ENCODE data around the gene CDC42SE2. TPM values are rescaled to one million over a fixed set of nuclear protein-coding genes. Genes with fewer than 3 reads are reported as not detected.
"Not testable (repeated sequence)": the region's sequence is repeated elsewhere in the genome, so short reads cannot be mapped to it uniquely, and the experiment has no call there.

CDC42SE2 gene
- total RNA-seq, 1 donor from 2014 or later, result 49.3 TPM

DNA sequence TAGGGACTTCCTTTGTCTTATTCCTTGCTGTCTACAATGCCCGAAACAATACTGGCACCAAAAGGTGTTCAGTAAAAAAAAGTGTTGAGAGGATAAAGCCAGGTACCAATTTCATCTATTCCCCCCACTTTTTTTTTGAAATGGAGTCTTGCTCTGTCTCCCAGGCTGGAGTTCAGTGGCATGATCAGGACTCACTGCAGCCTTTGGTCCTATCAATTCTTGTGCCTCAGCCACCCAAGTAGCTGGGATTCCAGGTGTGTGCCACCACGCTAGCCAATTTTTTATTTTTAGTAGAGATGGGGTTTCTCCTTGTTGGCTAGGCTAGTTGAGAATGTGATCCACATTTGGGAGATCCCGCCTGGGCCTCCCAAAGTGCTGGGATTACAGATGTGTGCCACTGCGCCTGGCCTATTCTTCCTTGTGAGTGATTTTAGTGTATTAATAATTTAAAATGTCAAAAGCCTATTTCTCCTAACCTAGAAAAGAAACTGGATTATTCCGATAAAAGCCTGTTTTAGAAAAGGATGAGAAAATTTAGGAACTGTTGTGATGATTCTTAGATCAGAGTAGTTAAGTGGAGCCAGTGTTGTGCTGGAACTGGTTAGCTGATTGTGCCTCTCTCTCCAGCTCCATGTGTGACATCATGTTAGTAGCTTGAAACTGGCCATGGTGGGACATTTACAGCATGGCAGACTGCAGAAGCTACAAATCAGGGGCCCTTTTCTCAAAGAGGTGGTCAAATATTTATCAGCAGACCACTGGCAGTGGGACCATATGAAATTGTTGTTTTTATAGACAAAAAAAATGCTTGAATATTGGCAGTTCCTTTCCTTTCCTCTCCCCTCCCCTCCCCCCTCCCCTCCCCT, 14.3 kb downstream of the CDC42SE2 start:
- no peak for DNase-seq (ENCODE audit: low read depth, low spot score)

DNA sequence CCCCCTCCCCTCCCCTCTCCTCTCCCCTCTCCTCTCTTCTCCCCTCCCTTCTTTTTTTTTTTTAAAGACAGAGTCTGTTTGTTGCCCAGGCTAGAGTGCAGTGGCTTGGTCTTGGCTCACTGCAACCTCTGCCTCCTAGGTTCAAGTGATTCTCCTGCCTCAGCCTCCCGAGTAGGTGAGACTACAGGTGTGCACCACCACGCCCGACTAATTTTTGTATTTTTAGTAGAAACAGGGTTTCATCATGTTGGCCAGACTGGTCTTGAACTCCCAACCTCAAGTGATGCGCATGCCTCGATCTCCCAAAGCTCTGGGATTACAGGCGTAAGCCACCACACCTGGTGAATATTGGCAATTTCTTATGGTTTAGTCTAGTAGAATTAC, 14.9 kb downstream of the CDC42SE2 start:
- not testable (repeated sequence) for DNase-seq (ENCODE audit: low read depth, low spot score)

DNA sequence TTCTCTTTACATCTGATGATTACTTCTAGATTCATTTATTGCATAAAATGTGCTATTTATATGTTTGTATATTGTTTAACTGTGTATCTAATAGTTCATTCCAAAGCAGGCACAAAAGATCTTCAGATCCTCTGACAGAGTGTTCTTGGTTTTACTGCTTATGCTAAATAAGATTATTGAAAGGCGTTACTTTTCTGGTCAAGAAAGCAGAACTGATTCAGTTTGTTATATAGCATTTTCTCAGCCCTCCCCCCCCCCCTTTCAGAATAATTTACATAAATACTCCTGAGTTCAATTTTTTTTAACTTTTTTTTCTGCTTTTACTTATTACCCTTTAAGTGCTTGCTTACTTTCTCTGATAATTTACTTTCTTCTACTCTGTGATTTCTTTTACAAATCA, 15.4 kb downstream of the CDC42SE2 start:
- no peak for DNase-seq (ENCODE audit: low read depth, low spot score)

DNA sequence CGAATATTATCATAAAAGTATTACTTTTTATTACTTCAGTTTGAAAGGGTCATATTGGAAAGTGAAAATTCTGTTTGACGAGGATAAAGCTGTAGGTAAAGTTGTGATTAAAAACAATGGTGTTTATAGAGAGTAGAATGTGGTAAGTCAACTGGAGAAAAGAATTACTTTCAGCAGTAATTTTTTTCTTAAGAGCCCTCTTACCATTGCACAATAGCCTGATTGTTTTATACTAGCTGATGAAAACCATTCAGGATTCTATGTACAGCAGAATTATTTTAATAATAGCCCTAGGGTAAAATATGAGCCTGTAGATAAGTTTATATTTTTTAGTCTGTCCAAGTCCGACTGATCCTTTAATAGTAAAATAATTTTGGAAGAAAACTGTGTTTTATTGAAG, 16.6 kb downstream of the CDC42SE2 start:
- DNase-seq (ENCODE audit: low read depth, low spot score), result no peak

DNA sequence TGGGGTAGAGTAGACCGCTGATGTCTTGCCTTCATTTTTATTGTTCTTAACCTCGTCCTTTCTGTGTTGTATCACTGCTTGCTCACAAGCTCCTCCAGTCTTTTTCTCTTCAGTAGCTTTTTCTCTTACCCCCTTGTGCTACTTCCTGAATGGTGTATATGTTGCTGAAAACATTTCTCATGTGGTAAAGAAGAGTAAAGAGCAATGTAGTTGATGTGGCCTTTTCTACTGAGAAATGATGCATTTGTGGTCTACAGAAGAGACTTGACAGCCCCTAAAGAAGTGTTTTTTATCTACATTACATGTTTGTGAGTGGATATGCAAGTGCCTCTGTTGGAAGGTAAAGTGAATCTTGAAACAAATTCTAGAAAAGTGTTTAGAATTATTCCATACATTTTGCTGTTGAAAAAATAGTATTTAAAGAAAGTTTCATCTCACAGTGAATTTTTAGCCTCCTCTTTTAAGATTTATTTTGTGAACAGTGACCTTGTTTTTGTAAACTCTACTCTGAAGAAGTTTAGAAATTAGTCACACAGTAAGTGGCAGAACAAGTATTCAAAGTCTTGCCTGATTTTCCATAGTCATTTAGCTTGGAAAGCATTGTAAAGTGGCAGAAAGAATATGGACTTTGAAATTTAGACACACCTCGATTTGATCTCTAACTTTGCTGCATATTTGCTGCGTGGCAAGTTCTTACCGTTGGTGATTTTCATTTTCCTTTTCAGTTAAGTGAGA, 17.4 kb downstream of the CDC42SE2 start:
- DNase-seq (ENCODE audit: low read depth, low spot score), result no peak

DNA sequence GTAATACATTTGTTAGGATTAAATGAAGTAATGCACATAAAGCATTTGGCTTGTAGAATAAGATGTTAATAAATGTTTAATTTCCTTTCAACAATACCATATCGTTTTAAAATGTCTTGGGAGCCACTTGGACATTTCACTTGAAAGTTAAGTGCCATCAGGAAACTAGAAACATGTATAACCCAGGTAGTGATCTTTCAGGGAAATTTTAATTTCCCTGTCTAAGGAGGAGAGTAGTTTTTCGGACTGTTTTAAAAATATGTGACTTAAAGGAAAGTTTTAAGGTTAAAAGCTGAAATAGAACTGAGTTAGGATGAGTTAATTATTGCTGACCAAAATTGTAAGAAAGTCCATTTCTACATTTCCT, 18.0 kb downstream of the CDC42SE2 start:
- DNase-seq (ENCODE audit: low read depth, low spot score), result no peak

DNA sequence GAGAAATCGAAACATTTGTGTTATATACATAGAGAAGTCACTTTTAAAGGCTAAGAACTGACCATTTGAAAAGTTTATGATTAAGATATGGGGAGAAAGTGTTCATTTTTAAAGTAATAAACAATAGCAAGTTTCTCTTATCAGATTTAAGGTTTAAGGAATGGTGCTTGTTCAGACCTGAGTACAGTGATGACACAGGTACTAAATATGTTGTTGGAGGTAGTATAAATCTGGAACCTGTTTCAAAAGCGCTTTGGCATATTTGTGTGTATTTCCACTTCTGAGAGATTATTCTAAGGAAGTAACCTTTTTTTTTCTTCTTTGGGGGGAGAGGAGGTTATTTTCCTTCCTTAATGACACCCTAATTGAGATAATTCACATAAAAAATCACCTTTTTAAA, 18.4 kb downstream of the CDC42SE2 start:
- DNase-seq (ENCODE audit: low read depth, low spot score), result no peak

DNA sequence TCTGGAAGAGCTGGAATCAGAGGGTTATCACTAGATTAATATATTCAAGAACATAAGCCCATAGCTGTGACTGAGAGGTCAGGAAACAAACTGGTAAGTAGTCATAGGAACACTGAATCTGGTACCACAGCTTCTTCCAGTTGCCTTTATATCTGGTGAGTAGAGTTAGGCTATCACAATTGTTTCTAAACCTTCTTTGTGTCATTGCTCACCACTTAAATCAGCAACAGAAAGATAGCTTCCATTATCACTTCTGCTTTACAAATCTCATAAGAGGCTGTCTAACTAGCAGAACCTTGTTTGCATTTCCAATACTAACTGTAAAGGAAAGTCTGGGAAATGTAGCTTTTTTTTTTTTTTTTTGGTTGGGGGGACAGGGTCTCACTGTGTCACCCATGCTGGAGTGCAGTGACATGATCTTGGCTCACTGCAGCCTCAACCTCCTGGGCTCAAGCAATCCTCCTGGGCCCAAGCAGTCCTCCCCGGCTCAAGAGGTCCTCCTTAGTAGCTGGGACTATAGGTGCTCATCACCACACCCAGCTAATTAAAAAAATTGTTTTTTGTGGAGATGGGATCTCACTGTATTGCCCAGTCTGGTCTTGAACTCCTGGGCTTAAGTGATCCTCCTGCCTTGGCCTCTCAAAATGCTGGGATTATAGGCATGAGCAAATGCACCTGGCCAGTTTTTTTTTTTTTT, 22.0 kb downstream of the CDC42SE2 start:
- DNase-seq (ENCODE audit: low read depth, low spot score), result no peak

DNA sequence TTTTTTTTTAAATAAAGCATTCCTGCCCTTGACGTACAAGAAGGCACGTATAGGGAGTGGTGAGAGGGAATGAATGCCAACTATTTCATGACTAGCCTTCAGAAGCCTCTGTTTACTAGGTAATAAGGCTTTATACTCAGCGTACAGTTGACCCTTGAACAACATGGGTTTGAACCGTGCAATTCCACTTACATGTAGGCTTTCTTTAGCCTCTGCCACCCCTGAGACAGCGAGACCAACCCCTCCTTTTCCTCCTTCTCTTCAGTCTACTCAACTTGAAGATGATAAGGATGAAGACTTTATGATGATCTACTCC, 22.5 kb downstream of the CDC42SE2 start:
- no peak for DNase-seq (ENCODE audit: low read depth, low spot score)

DNA sequence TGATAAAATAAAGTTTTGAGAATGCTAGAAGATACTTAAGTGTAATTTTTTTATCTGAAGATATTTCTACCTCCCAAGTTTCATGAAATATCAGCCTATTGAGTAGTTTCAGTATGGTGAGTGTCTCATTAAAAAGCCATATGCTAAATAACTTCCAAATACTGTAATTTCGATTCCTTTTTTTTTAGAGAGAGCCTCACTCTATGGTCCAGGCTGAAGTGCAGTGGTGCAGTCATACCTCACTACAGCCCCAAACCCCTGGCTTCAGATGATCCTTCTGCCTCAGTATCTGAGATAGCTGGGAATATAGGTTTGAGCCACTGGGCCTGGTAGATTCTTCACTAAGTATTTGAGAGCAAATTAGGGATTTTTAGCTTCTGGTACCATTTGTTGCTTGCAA, 24.5 kb downstream of the CDC42SE2 start:
- no peak for DNase-seq (ENCODE audit: low read depth, low spot score)

DNA sequence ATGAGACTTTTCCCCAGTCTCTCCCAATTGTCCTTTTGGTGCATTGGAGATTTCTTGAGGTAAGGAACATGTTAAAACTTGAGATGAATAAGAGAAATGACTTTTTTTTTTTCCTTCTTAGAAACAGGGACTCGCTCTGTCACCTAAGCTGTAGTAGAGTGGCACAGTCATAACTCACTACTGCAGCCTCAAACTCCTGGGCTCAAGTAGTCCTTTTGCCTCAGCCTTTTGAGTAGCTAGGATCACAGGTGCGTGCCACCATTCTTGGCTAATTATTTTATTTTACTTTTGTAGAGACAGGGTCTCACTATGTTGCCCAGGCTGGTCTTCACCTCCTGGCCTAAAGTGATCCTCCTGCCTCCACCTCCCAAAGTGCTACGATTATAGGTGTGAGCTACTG, 25.9 kb downstream of the CDC42SE2 start:
- DNase-seq (ENCODE audit: low read depth, low spot score), result no peak

DNA sequence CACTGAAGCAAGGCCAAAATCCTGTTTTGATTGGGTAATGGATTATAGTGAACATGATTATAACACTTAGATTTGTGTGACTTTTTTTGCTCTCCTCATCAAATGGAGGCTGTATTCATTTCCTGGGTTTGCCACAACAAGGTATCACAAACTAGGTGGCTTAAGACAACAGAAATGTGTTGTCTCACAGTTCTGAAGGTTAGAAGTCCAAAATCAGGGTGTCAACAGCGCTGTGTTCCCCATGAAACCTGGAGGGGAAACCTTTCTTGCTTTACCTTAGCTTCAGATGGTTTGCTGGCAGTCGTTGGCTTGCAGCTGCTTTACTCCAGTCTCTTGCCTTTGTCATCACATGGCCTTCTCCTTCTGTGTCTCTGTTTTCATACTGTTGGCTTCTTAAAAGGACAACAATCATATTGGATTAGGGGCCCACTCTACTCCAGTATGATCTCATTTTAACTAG, 32.4 kb downstream of the CDC42SE2 start:
- DNase-seq (ENCODE audit: low read depth, low spot score), result no peak

DNA sequence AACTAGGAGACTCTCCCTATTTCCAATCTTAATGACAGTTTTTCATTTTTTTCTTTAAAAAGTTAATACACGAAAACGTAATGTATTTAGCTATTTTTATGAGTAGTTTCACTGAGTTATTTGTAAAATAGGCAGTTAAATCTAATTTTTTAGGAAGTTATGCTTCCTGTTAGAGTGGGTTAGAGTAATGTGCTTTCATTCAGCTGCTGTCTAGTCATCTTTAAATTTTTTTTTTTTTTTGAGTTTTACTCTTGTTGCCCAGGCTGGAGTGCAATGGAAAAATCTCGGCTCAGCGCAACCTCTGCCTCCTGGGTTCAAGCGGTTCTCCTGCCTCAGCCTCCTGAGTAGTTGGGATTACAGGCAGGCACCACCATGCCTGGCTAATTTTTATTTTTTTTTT, 34.0 kb downstream of the CDC42SE2 start:
- DNase-seq (ENCODE audit: low read depth, low spot score), result no peak

DNA sequence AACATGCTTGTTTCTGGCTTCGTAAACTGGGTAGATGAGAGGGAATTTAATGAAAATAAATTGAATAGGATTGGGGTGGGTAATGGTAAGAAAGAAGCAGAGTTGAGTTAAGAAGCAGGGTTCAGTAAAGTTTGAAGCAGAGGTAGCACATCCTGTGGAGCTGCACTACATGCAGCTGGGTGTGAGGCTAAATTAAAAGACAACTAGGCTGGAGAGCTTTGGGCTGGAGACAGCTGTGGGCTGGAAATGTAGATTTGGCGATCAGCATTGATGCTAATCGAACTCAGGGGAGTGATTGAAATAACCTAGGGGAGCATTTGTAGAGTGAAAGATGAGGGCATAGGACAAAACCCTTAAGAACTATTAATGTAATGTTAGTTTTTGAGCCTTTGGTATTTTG, 35.6 kb downstream of the CDC42SE2 start:
- DNase-seq (ENCODE audit: low read depth, low spot score), result no peak

DNA sequence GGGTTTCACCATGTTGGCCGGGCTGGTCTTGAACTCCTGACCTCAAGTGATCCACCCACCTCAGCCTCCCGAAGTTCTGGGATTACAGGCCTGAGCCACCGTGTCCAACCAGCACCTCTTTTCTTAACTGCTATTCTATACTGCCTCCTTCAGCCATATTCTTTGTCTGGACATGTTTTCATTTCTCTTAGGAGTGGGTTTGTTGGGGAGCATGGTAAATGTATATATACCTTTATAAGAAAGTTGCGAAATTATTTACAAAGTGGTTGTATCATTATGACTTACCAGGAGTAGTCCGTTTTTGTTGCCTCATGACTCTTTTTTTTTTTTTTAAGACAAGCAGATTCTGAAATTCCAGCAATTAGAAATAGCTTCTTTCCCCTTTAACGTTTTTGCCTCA, 38.7 kb downstream of the CDC42SE2 start:
- no peak for DNase-seq (ENCODE audit: low read depth, low spot score)

DNA sequence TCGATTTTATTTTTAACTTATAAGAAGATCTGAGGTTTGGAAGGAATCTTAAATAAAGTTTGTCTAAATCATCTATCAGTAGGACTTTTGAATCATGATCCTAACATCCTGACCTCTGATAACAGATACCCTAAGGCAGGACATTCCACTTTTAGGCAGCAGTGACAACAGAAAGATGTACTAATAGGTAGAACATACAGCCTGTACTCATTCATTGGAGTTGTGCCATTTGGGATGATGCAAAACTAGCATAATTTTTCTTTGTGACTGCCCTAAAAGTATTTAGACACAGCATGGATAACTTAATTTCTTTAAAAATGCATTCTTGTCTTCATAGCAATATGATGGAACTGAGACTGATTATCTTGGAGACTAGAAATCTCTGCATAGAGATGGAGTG, 39.7 kb downstream of the CDC42SE2 start:
- DNase-seq (ENCODE audit: low read depth, low spot score), result no peak

DNA sequence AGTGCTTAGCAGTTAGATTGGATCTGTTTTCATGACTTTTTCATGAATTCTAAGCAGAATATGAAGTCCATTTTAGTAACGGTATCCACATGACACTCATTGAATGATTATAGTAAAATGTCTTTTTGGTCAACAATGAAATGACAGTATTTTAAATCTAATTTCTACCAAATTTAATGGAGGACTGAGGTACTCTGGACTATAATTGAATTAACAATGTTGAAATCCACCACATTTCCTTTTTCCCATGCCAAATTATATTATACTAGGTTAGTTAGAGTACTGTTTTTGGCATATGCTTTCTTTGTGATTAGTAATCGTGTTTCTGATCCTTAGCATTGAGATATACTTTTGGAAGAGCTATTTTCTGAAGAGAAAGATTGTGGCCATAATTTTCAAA, 40.6 kb downstream of the CDC42SE2 start:
- DNase-seq (ENCODE audit: low read depth, low spot score), result no peak

DNA sequence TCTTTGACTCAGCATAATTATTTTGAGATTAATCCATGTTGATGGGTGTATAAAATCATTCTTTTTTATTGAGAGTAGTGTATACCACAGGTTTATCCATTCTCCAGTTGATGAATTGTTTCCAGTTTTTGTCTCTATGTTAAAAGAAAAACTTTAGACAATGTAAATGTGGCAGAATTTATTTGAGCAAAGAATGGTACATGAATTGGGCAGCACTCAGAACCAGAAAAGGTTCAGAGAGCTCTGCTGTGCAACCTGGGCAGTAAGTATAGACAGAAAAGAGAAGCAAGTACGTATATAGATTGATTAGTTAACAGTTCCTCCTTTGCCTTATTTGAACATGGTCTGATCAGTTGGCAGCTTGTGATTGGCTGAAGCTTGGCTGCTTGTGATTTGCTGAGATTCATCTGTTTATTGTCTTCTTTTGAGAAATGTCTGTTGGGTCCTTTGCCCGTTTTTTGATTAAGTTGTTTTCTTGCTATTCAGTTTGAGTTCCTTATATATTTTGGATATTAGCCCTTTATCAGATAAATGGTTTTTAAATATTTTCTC, 41.4 kb downstream of the CDC42SE2 start:
- DNase-seq (ENCODE audit: low read depth, low spot score), result no peak

DNA sequence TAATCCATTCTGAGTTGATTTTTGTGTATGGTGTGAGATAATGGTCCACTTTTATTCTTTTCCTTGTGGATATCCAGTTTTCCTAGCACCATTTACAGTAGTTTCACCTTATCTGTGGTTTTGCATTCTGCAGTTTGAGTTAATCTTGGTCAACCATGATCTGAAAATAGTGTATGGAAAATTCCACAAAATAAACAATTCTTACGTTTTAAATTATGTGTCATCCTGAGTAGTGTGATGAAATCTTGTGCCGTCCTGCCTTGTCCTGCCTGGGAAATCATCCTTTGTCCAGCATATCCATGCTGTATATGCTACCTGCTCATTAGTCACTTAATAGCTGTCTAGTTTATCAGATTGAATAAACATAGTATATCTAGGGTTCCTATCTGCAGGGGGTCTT, 42.1 kb downstream of the CDC42SE2 start:
- DNase-seq (ENCODE audit: low read depth, low spot score), result no peak

DNA sequence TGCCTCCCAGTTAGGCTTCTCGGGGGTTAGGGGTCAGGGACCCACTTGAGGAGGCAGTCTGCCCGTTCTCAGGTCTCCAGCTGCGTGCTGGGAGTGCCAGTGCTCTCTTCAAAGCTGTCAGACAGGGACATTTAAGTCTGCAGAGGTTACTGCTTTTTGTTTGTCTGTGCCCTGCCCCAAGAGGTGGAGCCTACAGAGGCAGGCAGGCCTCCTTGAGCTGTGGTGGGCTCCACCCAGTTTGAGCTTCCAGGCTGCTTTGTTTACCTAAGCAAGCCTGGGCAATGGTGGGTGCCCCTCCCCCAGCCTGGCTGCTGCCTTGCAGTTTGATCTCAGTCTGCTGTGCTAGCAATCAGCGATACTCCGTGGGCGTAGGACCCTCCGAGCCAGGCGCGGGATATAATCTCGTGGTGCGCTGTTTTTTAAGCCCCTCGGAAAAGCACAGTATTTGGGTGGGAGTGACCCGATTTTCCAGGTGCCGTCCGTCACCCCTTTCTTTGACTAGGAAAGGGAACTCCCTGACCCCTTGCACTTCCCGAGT, 48.5 kb downstream of the CDC42SE2 start:
- DNase-seq (ENCODE audit: low read depth, low spot score), result not testable (repeated sequence)

DNA sequence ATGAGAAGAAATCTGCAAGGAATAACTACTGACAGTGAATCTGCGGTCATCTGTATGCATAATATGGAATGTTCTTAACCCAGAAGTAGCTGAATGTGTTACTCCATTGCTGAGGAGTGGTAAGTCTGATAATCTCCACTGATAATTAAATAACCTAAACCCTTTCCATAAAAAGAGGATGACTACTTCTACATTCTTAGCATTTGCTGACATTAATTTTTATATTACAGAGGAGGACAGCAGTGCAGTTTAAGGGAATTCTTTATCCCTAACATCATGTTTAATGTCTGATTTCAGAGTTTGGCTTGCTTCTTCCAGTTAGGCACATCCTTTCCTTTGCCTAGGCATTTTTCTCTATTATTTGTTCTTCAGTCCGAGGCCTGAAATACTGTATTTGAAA, 52.2 kb downstream of the CDC42SE2 start:
- DNase-seq (ENCODE audit: low read depth, low spot score), result no peak

DNA sequence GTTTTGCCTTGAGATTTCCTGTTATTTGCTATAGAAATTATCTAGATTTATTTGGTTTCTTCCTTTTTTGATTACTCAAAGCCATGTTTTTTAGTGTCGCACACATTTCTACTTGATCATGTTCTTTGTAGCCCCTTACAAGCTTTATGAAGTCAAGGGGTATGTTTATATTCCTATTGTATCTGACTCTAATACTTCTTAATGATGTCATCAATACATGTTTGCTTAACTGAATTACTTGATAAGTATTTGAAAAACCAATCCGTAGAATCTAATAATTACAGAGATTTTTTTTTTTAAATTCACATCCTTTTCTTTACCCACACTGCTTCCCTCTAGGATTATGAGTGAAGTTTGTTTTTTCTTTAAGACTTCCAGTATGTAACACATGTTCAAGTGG, 53.0 kb downstream of the CDC42SE2 start:
- no peak for DNase-seq (ENCODE audit: low read depth, low spot score)

Data from pulmonary artery endothelial cell (primary cell).